Stomach (tissue), 4 donors: ENCODE results near the gene SEC22C.

ENCODE experiments used
- CTCF ChIP-seq, 7 experiments: fragments of 450-650 bp in 4 of 7; fragments of 200-600 bp in 3 of 7; sonication (generic) in 3 of 7; IDR thresholded peaks; one replicate each; pipeline ENCODE4 v1.5.1; 2016 to 2019; ENCODE audit warnings: antibody characterized with exemption in 7 of 7, control low read depth in 2 of 7, mild to moderate bottlenecking in 1 of 7
- POLR2A ChIP-seq, 4 donors: fragments of 450-650 bp; IDR thresholded peaks; one replicate each; pipeline ENCODE4 v1.6.1; 2016; ENCODE audit warnings: antibody characterized with exemption in 4 of 4, control low read depth in 2 of 4, mild to moderate bottlenecking in 1 of 4, moderate library complexity in 1 of 4
- POLR2AphosphoS5 ChIP-seq, 3 donors: sonication (generic); formaldehyde crosslinking; IDR thresholded peaks; one replicate each; pipeline ENCODE4 v1.6.1; 2016; ENCODE audit warnings: antibody characterized with exemption in 3 of 3

- TF ChIP-seq POLR2A (IDR thresholded peaks at IDR 0.05) (no peak), CTCF (IDR thresholded peaks at IDR 0.05) (peak in 2 of 7 experiments; percentile 7 to 21), POLR2AphosphoS5 (IDR thresholded peaks at IDR 0.05) (peak in 1 of 3 donors; percentile 30)
These were observed 19.4 kb upstream of the SEC22C start for GRCh38 chr3:42600958-42601675.
